GM18502 (cell line): ENCODE results near the gene GNRH2.
"Not testable (repeated sequence)": the region's sequence is repeated elsewhere in the genome, so short reads cannot be mapped to it uniquely, and the experiment has no call there.

ENCODE experiments used
- ATAC-seq: cut with Tn5 transposase; IDR thresholded peaks from one replicate; pipeline ENCODE4 v1.9.1; 2021; ENCODE audit warnings: mild to moderate bottlenecking; ENCODE audit not compliant: unreplicated experiment, poor library complexity

The GNRH2 gene

GRCh38 chr20:3071610-3072529 is 28.4 kb downstream of the GNRH2 start, which contains the start of gene OXT:
Gene OXT (plus strand): TSS chr20:3071620. CDS start chr20:3071656, 36 bp downstream.
- no peak for ATAC-seq

- no peak for ATAC-seq
Observed at GRCh38 chr20:3072530-3073250, 29.3 kb downstream of the GNRH2 start.

- not testable (repeated sequence) for ATAC-seq
Observed at GRCh38 chr20:3073251-3073643, 29.8 kb downstream of the GNRH2 start.

- ATAC-seq: no peak
Observed at GRCh38 chr20:3074812-3075211, 31.4 kb downstream of the GNRH2 start.

GRCh38 chr20:3075315-3075714 is 31.9 kb downstream of the GNRH2 start:
- not testable (repeated sequence) for ATAC-seq

GRCh38 chr20:3077618-3078134 is 34.3 kb downstream of the GNRH2 start:
- ATAC-seq: no peak

GRCh38 chr20:3080939-3081388 is 37.5 kb downstream of the GNRH2 start:
- no peak for ATAC-seq

GRCh38 chr20:3081641-3082040 is 38.2 kb downstream of the GNRH2 start:
- no peak for ATAC-seq

GRCh38 chr20:3082306-3082951 is 39.0 kb downstream of the GNRH2 start:
- ATAC-seq: no peak

GRCh38 chr20:3082955-3083952 is 39.8 kb downstream of the GNRH2 start:
- ATAC-seq: no peak

- no peak for ATAC-seq
Observed at GRCh38 chr20:3084283-3084985, 41.0 kb downstream of the GNRH2 start, which contains the start of gene AVP. Gene AVP (minus strand): TSS chr20:3084724. CDS start chr20:3084674, 50 bp downstream.

- ATAC-seq: no peak
Observed at GRCh38 chr20:3084986-3085360, 41.6 kb downstream of the GNRH2 start.

GRCh38 chr20:3085571-3086072 is 42.2 kb downstream of the GNRH2 start:
- ATAC-seq: no peak

GRCh38 chr20:3088031-3088430 is 44.6 kb downstream of the GNRH2 start:
- ATAC-seq: no peak

GRCh38 chr20:3090565-3090964 is 47.1 kb downstream of the GNRH2 start:
- no peak for ATAC-seq

GRCh38 chr20:3092611-3093379 is 49.4 kb downstream of the GNRH2 start:
- no peak for ATAC-seq

GRCh38 chr20:3093861-3094361 is 50.5 kb downstream of the GNRH2 start:
- no peak for ATAC-seq
